ENCODE data around the gene COL1A1. TPM values are rescaled to one million over a fixed set of nuclear protein-coding genes. Genes with fewer than 3 reads are reported as not detected.

Gene COL1A1
- total RNA-seq, 1 experiment from 2014 or later = 23.4 TPM

- no TSS peak for BruUV-seq (replicated peaks)
- Mint-ChIP-seq H3K4me1 (ENCODE audit: low read depth, unreplicated experiment) (peaks cover 21% of the 10 kb centered on the region), H3K36me3 (ENCODE audit: insufficient read depth, unreplicated experiment) (peaks cover 40% of the 10 kb centered on the region), H3K27ac (ENCODE audit: unreplicated experiment) (no peak overlapping the region), H3K4me3 (ENCODE audit: unreplicated experiment) (no peak overlapping the region), H3K9me3 (ENCODE audit: unreplicated experiment) (no peaks in the 10 kb centered on the region), H3K27me3 (ENCODE audit: insufficient read depth, unreplicated experiment) (no peaks in the 10 kb centered on the region)
- intact Hi-C loops (cut with micrococcal nuclease; ENCODE audit: unreplicated experiment) = no loop called here
- POLR2A ChIA-PET = no interaction called here
- peaks cover 25% of the 10 kb centered on the region for H3K4me1 ChIP-seq
- no peak for DNase-seq
- H3K36me3 ChIP-seq (ENCODE audit: control insufficient read depth, insufficient read depth, low read length) = peaks cover 30% of the 10 kb centered on the region
- no peaks in the 10 kb centered on the region for H3K27me3 ChIP-seq (replicated peaks; ENCODE audit: control insufficient read depth, insufficient read depth, low read length)
- CTCF ChIA-PET = interaction anchor here (0.7 to 3.9 kb wide), 3 partner anchors 18 to 28 kb away, joined by 4 to 13 read pairs (median 11); no protein-coding TSS in a partner anchor
- no peaks in the 10 kb centered on the region for H3K9me3 ChIP-seq
- no peak overlapping the region for H3K4me3 ChIP-seq (ENCODE audit: low read depth, low read length)
- TF ChIP-seq CTCF (IDR thresholded peaks at IDR 0.05; ENCODE audit: insufficient read depth in 1 of 2, low read depth in 1 of 2, low read length in 1 of 2, severe bottlenecking in 1 of 2, unreplicated experiment in 1 of 2) = no peak
These were observed 57.8 kb downstream of the COL1A1 start for GRCh38 chr17:50143461-50144176.

GRCh38 chr17:50141745-50142110 lies 59.7 kb downstream of the COL1A1 start:
- intact Hi-C loops (cut with micrococcal nuclease; ENCODE audit: unreplicated experiment) = loop anchor here (2.0 kb wide), 2 partner anchors 189 to 261 kb away; no protein-coding TSS in a partner anchor
- peaks cover 3% of the 10 kb centered on the region for H3K4me1 Mint-ChIP-seq (ENCODE audit: low read depth, unreplicated experiment)
- no peak overlapping the region for H3K4me3 ChIP-seq (ENCODE audit: low read depth, low read length)
- H3K27me3 Mint-ChIP-seq (ENCODE audit: insufficient read depth, unreplicated experiment) = no peaks in the 10 kb centered on the region
- peaks cover 6% of the 10 kb centered on the region; the same call in 1 of the 2 replicates for H3K4me1 ChIP-seq
- peaks cover 54% of the 10 kb centered on the region for H3K36me3 Mint-ChIP-seq (ENCODE audit: insufficient read depth, unreplicated experiment)
- H3K4me3 Mint-ChIP-seq (ENCODE audit: unreplicated experiment) = no peak overlapping the region
- H3K9me3 Mint-ChIP-seq (ENCODE audit: unreplicated experiment) = no peaks in the 10 kb centered on the region
- ChIA-PET CTCF (interaction anchor here (0.6 to 3.9 kb wide), 5 partner anchors 10 to 580 kb away, joined by 4 to 11 read pairs (median 6); no protein-coding TSS in a partner anchor), POLR2A (no interaction called here)
- H3K9me3 ChIP-seq = no peaks in the 10 kb centered on the region
- no peaks in the 10 kb centered on the region for H3K27me3 ChIP-seq (replicated peaks; ENCODE audit: control insufficient read depth, insufficient read depth, low read length)
- DNase-seq = no peak
- no peak overlapping the region for H3K27ac Mint-ChIP-seq (ENCODE audit: unreplicated experiment)
- TF ChIP-seq CTCF (IDR thresholded peaks at IDR 0.05; ENCODE audit: insufficient read depth in 1 of 2, low read depth in 1 of 2, low read length in 1 of 2, severe bottlenecking in 1 of 2, unreplicated experiment in 1 of 2) = no peak
- no TSS peak for BruUV-seq (replicated peaks)
- H3K36me3 ChIP-seq (ENCODE audit: control insufficient read depth, insufficient read depth, low read length) = peaks cover 40% of the 10 kb centered on the region

- Mint-ChIP-seq H3K36me3 (ENCODE audit: insufficient read depth, unreplicated experiment) (peaks cover 59% of the 10 kb centered on the region), H3K4me1 (ENCODE audit: low read depth, unreplicated experiment) (peaks cover 4% of the 10 kb centered on the region), H3K27ac (ENCODE audit: unreplicated experiment) (no peak overlapping the region), H3K4me3 (ENCODE audit: unreplicated experiment) (no peak overlapping the region), H3K9me3 (ENCODE audit: unreplicated experiment) (no peaks in the 10 kb centered on the region), H3K27me3 (ENCODE audit: insufficient read depth, unreplicated experiment) (no peaks in the 10 kb centered on the region)
- H3K36me3 ChIP-seq (ENCODE audit: control insufficient read depth, insufficient read depth, low read length) = peaks cover 42% of the 10 kb centered on the region
- intact Hi-C loops (cut with micrococcal nuclease; ENCODE audit: unreplicated experiment) = loop anchor here (2.0 kb wide), 2 partner anchors 188 to 260 kb away; no protein-coding TSS in a partner anchor
- TF ChIP-seq CTCF (IDR thresholded peaks at IDR 0.05; ENCODE audit: insufficient read depth in 1 of 2, low read depth in 1 of 2, low read length in 1 of 2, severe bottlenecking in 1 of 2, unreplicated experiment in 1 of 2) = no peak
- no peak for DNase-seq
- H3K27me3 ChIP-seq (replicated peaks; ENCODE audit: control insufficient read depth, insufficient read depth, low read length) = no peaks in the 10 kb centered on the region
- BruUV-seq (replicated peaks) = no TSS peak
- CTCF ChIA-PET = interaction anchor here (0.6 to 3.9 kb wide), 8 partner anchors 10 to 579 kb away, joined by 3 to 11 read pairs (median 4); no protein-coding TSS in a partner anchor
- 0 out of 2 replicates have a peak, but pooled peaks cover under 1% of the 10 kb centered on the region for H3K4me1 ChIP-seq
- no peak overlapping the region for H3K4me3 ChIP-seq (ENCODE audit: low read depth, low read length)
- H3K9me3 ChIP-seq = no peaks in the 10 kb centered on the region
- POLR2A ChIA-PET = no interaction called here
These were observed 60.2 kb downstream of the COL1A1 start for GRCh38 chr17:50141026-50141744.

Data from Caco-2 (cell line).